ENCODE data around the gene SLC17A3.

Gene SLC17A3

DNA sequence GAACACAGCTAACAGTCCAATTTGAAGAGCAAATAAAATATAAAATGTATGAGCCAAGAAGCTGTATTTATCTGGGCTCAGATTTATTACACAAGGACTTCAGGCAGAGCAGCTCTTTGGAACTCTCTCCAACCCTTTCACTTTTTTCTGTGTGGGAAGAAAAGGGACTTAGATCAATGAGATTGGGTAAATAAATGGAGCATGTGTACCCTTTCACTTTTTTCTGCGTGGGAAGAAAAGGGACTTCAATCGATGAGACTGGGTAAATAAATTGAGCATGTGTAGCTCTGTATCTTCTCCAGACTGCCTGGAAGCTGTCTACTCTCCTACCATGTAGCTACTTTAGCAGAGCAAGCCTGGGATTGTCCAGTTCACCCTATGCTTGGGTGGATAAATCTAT, 10.7 kb downstream of the SLC17A3 start:
- DNase-seq, result no peak
- WGBS (ENCODE audit: extremely low coverage, insufficient coverage, low lambda C conversion rate), result no CpG with 5 or more reads among the region's 2 CpGs
- Histone ChIP-seq H3K56ac (ENCODE audit: low read length) (no peak overlapping the region), H3K9ac (ENCODE audit: low read length) (no peak overlapping the region), H3K23ac (ENCODE audit: low read length) (no peak overlapping the region), H3K4me3 (ENCODE audit: low read length) (no peak overlapping the region), H3K79me1 (ENCODE audit: low read length) (no peaks in the 10 kb centered on the region), H2BK5ac (ENCODE audit: low read length) (no peak overlapping the region), H4K8ac (ENCODE audit: low read depth, low read length) (no peak overlapping the region), H3K27ac (ENCODE audit: low read depth, low read length) (no peak overlapping the region), H2AK5ac (ENCODE audit: low read length) (no peak overlapping the region), H3K36me3 (ENCODE audit: control insufficient read depth, insufficient read depth, low read length) (no peaks in the 10 kb centered on the region), H2BK15ac (replicated peaks; ENCODE audit: low read depth) (no peak overlapping the region), H2BK120ac (ENCODE audit: low read depth, low read length) (no peak overlapping the region), H3K27me3 (ENCODE audit: insufficient read depth, low read length, poor library complexity) (no peaks in the 10 kb centered on the region), H3K4me1 (ENCODE audit: control insufficient read depth, low read depth, low read length) (no peaks in the 10 kb centered on the region), H3K4ac (ENCODE audit: low read depth, low read length) (no peak overlapping the region), H4K5ac (ENCODE audit: low read length) (no peak overlapping the region), H3K79me2 (ENCODE audit: control insufficient read depth, insufficient read depth, low read length) (no peaks in the 10 kb centered on the region), H3K18ac (ENCODE audit: low read length) (no peak overlapping the region), H3K4me2 (ENCODE audit: low read length) (no peak overlapping the region)

DNA sequence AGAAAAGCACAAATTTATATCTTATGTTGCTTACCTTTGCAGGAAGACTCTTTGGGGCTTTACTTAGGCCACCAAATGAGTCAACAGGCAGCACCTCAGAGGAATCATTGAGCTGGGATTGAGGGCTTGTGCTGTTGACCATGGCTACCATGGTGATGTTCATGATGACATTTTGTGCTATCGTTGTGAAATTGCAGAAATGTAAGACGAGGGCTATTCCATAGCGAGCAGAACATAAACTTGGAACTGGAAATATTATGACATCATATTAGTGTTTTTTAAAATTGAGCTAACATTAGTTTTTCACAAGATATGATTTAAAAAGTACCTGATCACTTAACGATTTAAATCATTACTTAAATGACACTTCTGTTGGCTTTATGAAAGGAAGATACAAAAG, 11.8 kb downstream of the SLC17A3 start:
- H3K27ac ChIP-seq (ENCODE audit: low read depth, low read length), result no peak overlapping the region
- H3K4ac ChIP-seq (ENCODE audit: low read depth, low read length), result no peak overlapping the region
- no peaks in the 10 kb centered on the region for H3K36me3 ChIP-seq (ENCODE audit: control insufficient read depth, insufficient read depth, low read length)
- no peaks in the 10 kb centered on the region for H3K4me1 ChIP-seq (ENCODE audit: control insufficient read depth, low read depth, low read length)
- H3K27me3 ChIP-seq (ENCODE audit: insufficient read depth, low read length, poor library complexity), result no peaks in the 10 kb centered on the region
- H3K4me3 ChIP-seq (ENCODE audit: low read length), result no peak overlapping the region
- no peak overlapping the region for H2AK5ac ChIP-seq (ENCODE audit: low read length)
- no peak overlapping the region for H2BK15ac ChIP-seq (replicated peaks; ENCODE audit: low read depth)
- no peak overlapping the region for H3K18ac ChIP-seq (ENCODE audit: low read length)
- H3K4me2 ChIP-seq (ENCODE audit: low read length), result no peak overlapping the region
- DNase-seq, result peak; percentile 2
- no peak overlapping the region for H2BK5ac ChIP-seq (ENCODE audit: low read length)
- no CpG with 5 or more reads among the region's 4 CpGs for WGBS (ENCODE audit: extremely low coverage, insufficient coverage, low lambda C conversion rate)
- H4K8ac ChIP-seq (ENCODE audit: low read depth, low read length), result no peak overlapping the region
- no peaks in the 10 kb centered on the region for H3K79me2 ChIP-seq (ENCODE audit: control insufficient read depth, insufficient read depth, low read length)
- no peak overlapping the region for H3K23ac ChIP-seq (ENCODE audit: low read length)
- no peak overlapping the region for H4K5ac ChIP-seq (ENCODE audit: low read length)
- H3K79me1 ChIP-seq (ENCODE audit: low read length), result no peaks in the 10 kb centered on the region
- no peak overlapping the region for H2BK120ac ChIP-seq (ENCODE audit: low read depth, low read length)
- H3K56ac ChIP-seq (ENCODE audit: low read length), result no peak overlapping the region
- no peak overlapping the region for H3K9ac ChIP-seq (ENCODE audit: low read length)

DNA sequence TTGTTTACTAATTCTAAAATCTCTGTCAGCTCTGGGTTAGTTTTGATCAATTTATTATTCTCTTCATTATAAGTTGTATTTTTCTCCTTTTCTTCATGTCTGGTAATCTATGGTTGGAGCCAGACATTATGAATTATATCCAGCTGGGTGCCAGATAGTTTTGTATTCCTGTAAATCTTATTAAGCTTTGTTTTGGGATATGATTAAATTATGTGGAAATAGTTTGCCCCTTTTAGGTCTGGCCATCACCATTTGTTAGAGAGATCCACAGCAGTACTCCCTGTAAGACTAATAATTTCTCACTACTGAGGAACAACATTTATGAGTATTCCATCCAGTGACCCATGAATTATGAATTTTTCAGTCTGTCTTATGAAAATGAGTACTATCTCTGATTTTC, 21.3 kb downstream of the SLC17A3 start:
- H3K79me1 ChIP-seq (ENCODE audit: low read length), result no peaks in the 10 kb centered on the region
- H4K5ac ChIP-seq (ENCODE audit: low read length), result no peak overlapping the region
- no peak overlapping the region for H3K18ac ChIP-seq (ENCODE audit: low read length)
- H3K4ac ChIP-seq (ENCODE audit: low read depth, low read length), result no peak overlapping the region
- no peak overlapping the region for H2BK120ac ChIP-seq (ENCODE audit: low read depth, low read length)
- H2BK5ac ChIP-seq (ENCODE audit: low read length), result no peak overlapping the region
- no peak overlapping the region for H4K8ac ChIP-seq (ENCODE audit: low read depth, low read length)
- H3K27me3 ChIP-seq (ENCODE audit: insufficient read depth, low read length, poor library complexity), result no peaks in the 10 kb centered on the region
- no peaks in the 10 kb centered on the region for H3K36me3 ChIP-seq (ENCODE audit: control insufficient read depth, insufficient read depth, low read length)
- H3K4me1 ChIP-seq (ENCODE audit: control insufficient read depth, low read depth, low read length), result no peaks in the 10 kb centered on the region
- no peak overlapping the region for H2AK5ac ChIP-seq (ENCODE audit: low read length)
- no peak overlapping the region for H3K4me3 ChIP-seq (ENCODE audit: low read length)
- H3K4me2 ChIP-seq (ENCODE audit: low read length), result no peak overlapping the region
- no peak overlapping the region for H2BK15ac ChIP-seq (replicated peaks; ENCODE audit: low read depth)
- no peak overlapping the region for H3K56ac ChIP-seq (ENCODE audit: low read length)
- DNase-seq, result no peak
- H3K23ac ChIP-seq (ENCODE audit: low read length), result no peak overlapping the region
- H3K27ac ChIP-seq (ENCODE audit: low read depth, low read length), result no peak overlapping the region
- no peak overlapping the region for H3K9ac ChIP-seq (ENCODE audit: low read length)
- no peaks in the 10 kb centered on the region for H3K79me2 ChIP-seq (ENCODE audit: control insufficient read depth, insufficient read depth, low read length)

GRCh38 chr6:25851961-25852360, 22.1 kb downstream of the SLC17A3 start:
- H3K27me3 ChIP-seq (ENCODE audit: insufficient read depth, low read length, poor library complexity), result no peaks in the 10 kb centered on the region
- no peak overlapping the region for H2BK5ac ChIP-seq (ENCODE audit: low read length)
- H2BK15ac ChIP-seq (replicated peaks; ENCODE audit: low read depth), result no peak overlapping the region
- H3K9ac ChIP-seq (ENCODE audit: low read length), result no peak overlapping the region
- no peak overlapping the region for H4K8ac ChIP-seq (ENCODE audit: low read depth, low read length)
- H3K23ac ChIP-seq (ENCODE audit: low read length), result no peak overlapping the region
- no peak overlapping the region for H2AK5ac ChIP-seq (ENCODE audit: low read length)
- no peak overlapping the region for H3K18ac ChIP-seq (ENCODE audit: low read length)
- no peak overlapping the region for H3K4ac ChIP-seq (ENCODE audit: low read depth, low read length)
- H3K79me1 ChIP-seq (ENCODE audit: low read length), result no peaks in the 10 kb centered on the region
- no peaks in the 10 kb centered on the region for H3K79me2 ChIP-seq (ENCODE audit: control insufficient read depth, insufficient read depth, low read length)
- H2BK120ac ChIP-seq (ENCODE audit: low read depth, low read length), result no peak overlapping the region
- H3K4me1 ChIP-seq (ENCODE audit: control insufficient read depth, low read depth, low read length), result no peaks in the 10 kb centered on the region
- no peak for DNase-seq
- H3K4me3 ChIP-seq (ENCODE audit: low read length), result no peak overlapping the region
- H3K36me3 ChIP-seq (ENCODE audit: control insufficient read depth, insufficient read depth, low read length), result no peaks in the 10 kb centered on the region
- no peak overlapping the region for H3K56ac ChIP-seq (ENCODE audit: low read length)
- no CpG with 5 or more reads among the region's 2 CpGs for WGBS (ENCODE audit: extremely low coverage, insufficient coverage, low lambda C conversion rate)
- H4K5ac ChIP-seq (ENCODE audit: low read length), result no peak overlapping the region
- no peak overlapping the region for H3K4me2 ChIP-seq (ENCODE audit: low read length)
- H3K27ac ChIP-seq (ENCODE audit: low read depth, low read length), result no peak overlapping the region

DNA sequence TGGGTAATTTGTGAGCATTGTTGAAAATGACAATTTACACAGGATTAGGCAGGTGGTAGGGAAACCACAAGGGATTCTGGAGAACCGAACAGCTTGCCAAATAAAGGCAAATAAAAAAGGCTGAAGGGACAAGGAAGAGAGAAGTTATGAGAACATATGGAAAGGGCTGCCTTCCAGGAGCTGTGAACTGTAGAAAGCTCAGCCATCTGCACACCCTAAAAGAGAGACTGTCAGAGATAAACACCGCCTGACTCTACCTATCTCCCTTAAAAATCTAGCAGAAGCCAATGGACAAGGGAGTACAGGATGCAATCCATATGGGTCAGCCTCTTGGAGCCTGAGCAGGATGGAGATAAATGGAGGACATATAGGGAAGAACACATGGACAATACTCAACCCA, 29.5 kb downstream of the SLC17A3 start:
- Histone ChIP-seq H4K5ac (ENCODE audit: low read length) (no peak overlapping the region), H3K27ac (ENCODE audit: low read depth, low read length) (no peak overlapping the region), H3K56ac (ENCODE audit: low read length) (no peak overlapping the region), H3K18ac (ENCODE audit: low read length) (no peak overlapping the region), H4K8ac (ENCODE audit: low read depth, low read length) (no peak overlapping the region), H3K79me1 (ENCODE audit: low read length) (no peaks in the 10 kb centered on the region), H2BK120ac (ENCODE audit: low read depth, low read length) (no peak overlapping the region), H3K23ac (ENCODE audit: low read length) (no peak overlapping the region), H3K27me3 (ENCODE audit: insufficient read depth, low read length, poor library complexity) (no peaks in the 10 kb centered on the region), H3K4me2 (ENCODE audit: low read length) (no peak overlapping the region), H3K4me3 (ENCODE audit: low read length) (no peak overlapping the region), H3K4me1 (ENCODE audit: control insufficient read depth, low read depth, low read length) (no peaks in the 10 kb centered on the region), H2BK15ac (replicated peaks; ENCODE audit: low read depth) (no peak overlapping the region), H2AK5ac (ENCODE audit: low read length) (no peak overlapping the region), H3K79me2 (ENCODE audit: control insufficient read depth, insufficient read depth, low read length) (no peaks in the 10 kb centered on the region), H3K36me3 (ENCODE audit: control insufficient read depth, insufficient read depth, low read length) (no peaks in the 10 kb centered on the region), H3K4ac (ENCODE audit: low read depth, low read length) (no peak overlapping the region), H3K9ac (ENCODE audit: low read length) (no peak overlapping the region), H2BK5ac (ENCODE audit: low read length) (no peak overlapping the region)
- no peak for DNase-seq
- no CpG with 5 or more reads among the region's 2 CpGs for WGBS (ENCODE audit: extremely low coverage, insufficient coverage, low lambda C conversion rate)

DNA sequence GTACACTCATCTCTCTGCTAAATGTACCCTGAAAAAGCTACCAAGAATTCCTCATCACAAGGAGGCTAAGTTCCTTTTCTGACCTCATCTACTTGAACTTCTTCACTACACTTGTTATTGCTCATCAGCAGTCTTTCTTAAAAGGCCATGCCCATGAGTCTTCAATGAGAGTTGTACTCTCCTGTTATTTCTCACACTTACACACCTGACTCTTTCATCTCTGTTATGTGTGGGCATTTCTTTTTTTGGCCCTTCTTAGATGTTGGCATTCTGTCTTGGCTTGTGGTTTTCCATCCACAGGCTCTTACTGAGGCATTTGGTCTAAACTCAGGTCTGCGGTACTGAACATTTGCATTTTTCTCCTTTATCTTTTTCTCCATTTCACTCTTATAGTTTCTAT, 31.5 kb downstream of the SLC17A3 start:
- H4K5ac ChIP-seq (ENCODE audit: low read length), result no peak overlapping the region
- no peak overlapping the region for H3K18ac ChIP-seq (ENCODE audit: low read length)
- H3K79me2 ChIP-seq (ENCODE audit: control insufficient read depth, insufficient read depth, low read length), result no peaks in the 10 kb centered on the region
- H4K8ac ChIP-seq (ENCODE audit: low read depth, low read length), result no peak overlapping the region
- no peak overlapping the region for H3K4ac ChIP-seq (ENCODE audit: low read depth, low read length)
- no peak overlapping the region for H2BK120ac ChIP-seq (ENCODE audit: low read depth, low read length)
- H3K4me3 ChIP-seq (ENCODE audit: low read length), result no peak overlapping the region
- no peak overlapping the region for H2BK5ac ChIP-seq (ENCODE audit: low read length)
- H3K4me2 ChIP-seq (ENCODE audit: low read length), result no peak overlapping the region
- no peak overlapping the region for H3K27ac ChIP-seq (ENCODE audit: low read depth, low read length)
- no peaks in the 10 kb centered on the region for H3K4me1 ChIP-seq (ENCODE audit: control insufficient read depth, low read depth, low read length)
- no peaks in the 10 kb centered on the region for H3K27me3 ChIP-seq (ENCODE audit: insufficient read depth, low read length, poor library complexity)
- H2BK15ac ChIP-seq (replicated peaks; ENCODE audit: low read depth), result no peak overlapping the region
- no peaks in the 10 kb centered on the region for H3K79me1 ChIP-seq (ENCODE audit: low read length)
- H3K9ac ChIP-seq (ENCODE audit: low read length), result no peak overlapping the region
- H3K56ac ChIP-seq (ENCODE audit: low read length), result no peak overlapping the region
- no peak overlapping the region for H3K23ac ChIP-seq (ENCODE audit: low read length)
- no peak for DNase-seq
- no peak overlapping the region for H2AK5ac ChIP-seq (ENCODE audit: low read length)
- no CpG with 5 or more reads among the region's 1 CpG for WGBS (ENCODE audit: extremely low coverage, insufficient coverage, low lambda C conversion rate)
- H3K36me3 ChIP-seq (ENCODE audit: control insufficient read depth, insufficient read depth, low read length), result no peaks in the 10 kb centered on the region
